Type B pancreatic cell (in vitro differentiated cells): ENCODE results near the gene RNF145. TPM values are rescaled to one million over a fixed set of nuclear protein-coding genes. Genes with fewer than 3 reads are reported as not detected.
A peak's percentile ranks its signal among the peaks of the same experiment; 100 is the strongest.

Experiments
- DNase-seq: peaks from one replicate; pipeline ENCODE4 v3.0.0; 2021; ENCODE audit warnings: mixed read lengths; ENCODE audit not compliant: unreplicated experiment; ENCODE audit errors: extremely low spot score
- H3K27ac Mint-ChIP-seq: 2 replicates; pipeline ENCODE4 v1.8.0; 2021; ENCODE audit warnings: mild to moderate bottlenecking, mixed read lengths
- H3K27me3 Mint-ChIP-seq: 2 replicates; pipeline ENCODE4 v1.8.0; 2021; ENCODE audit warnings: mixed read lengths
- H3K36me3 Mint-ChIP-seq: 2 replicates; pipeline ENCODE4 v1.8.0; 2021; ENCODE audit warnings: mixed read lengths
- H3K4me1 Mint-ChIP-seq: one replicate; pipeline ENCODE4 v1.8.0; 2021; ENCODE audit warnings: mixed read lengths; ENCODE audit not compliant: unreplicated experiment
- H3K4me3 Mint-ChIP-seq: 2 replicates; pipeline ENCODE4 v1.8.0; 2021; ENCODE audit warnings: mild to moderate bottlenecking, mixed read lengths
- H3K9me3 Mint-ChIP-seq: 2 replicates; pipeline ENCODE4 v1.8.0; 2021; ENCODE audit warnings: mixed read lengths
- CTCF ChIP-seq: fragments of 200-600 bp; sonication (generic); conservative IDR thresholded peaks from 2 replicates; pipeline ENCODE4 v1.5.0; 2021; ENCODE audit warnings: antibody characterized with exemption, mild to moderate bottlenecking
- total RNA-seq: library from RNA; stranded (reverse); gene quantifications from 2 replicates; pipeline ENCODE4 v1.2.1, GENCODE V29; 2021; ENCODE audit warnings: low replicate concordance

The RNF145 gene
- total RNA-seq, 1 donor from 2014 or later = 66.4 TPM

DNA sequence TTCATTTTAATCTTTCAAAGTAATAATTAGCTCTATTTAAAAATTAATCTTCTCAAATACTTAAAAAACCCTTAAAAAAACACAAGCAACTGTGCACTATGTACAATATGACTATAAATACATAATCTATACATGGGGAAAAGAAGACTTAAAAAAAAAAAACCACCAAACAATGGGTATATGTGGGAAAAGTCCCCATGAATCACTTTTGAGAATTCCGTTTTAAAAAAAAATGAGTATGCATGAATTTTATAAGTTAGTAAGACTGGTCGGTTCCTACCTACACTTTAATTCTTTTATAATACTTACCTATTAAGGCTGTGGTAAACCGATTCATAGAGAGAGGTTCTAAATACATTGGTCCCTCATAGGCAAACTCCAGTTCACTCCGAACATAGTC, 27.7 kb downstream of the RNF145 start:
- Mint-ChIP-seq H3K4me3 (no peak overlapping the region), H3K27me3 (no peaks in the 10 kb centered on the region), H3K27ac (no peak overlapping the region), H3K9me3 (no peaks in the 10 kb centered on the region), H3K4me1 (peaks cover 30% of the 10 kb centered on the region), H3K36me3 (peaks cover 27% of the 10 kb centered on the region)
- no peak for TF ChIP-seq CTCF
- no peak for DNase-seq

DNA sequence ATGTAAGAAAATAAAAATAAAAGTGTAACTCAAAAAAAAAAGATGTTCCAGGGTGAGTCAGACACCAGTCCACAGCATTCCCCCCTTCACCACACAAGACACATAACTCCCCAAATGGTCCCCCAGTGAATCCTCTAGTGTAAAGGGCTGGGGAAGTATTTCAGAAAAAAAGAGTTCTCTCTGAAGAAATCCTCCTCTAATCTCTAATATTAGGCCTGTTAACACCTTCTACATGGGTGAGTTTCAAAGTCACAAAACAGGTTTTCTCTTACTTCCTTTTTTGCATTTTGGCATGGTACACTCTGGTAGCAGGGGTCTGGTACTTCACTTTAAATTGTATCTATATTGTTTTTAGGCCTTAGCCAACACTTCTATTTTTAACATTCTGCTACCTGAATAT, 28.2 kb downstream of the RNF145 start:
- H3K27ac Mint-ChIP-seq = no peak overlapping the region
- peaks cover 29% of the 10 kb centered on the region for H3K4me1 Mint-ChIP-seq
- no peak for DNase-seq

GRCh38 chr5:159179529-159180305, 29.6 kb downstream of the RNF145 start:
- H3K9me3 Mint-ChIP-seq = no peaks in the 10 kb centered on the region
- peaks cover 33% of the 10 kb centered on the region for H3K36me3 Mint-ChIP-seq
- peaks cover 23% of the 10 kb centered on the region for H3K4me1 Mint-ChIP-seq
- TF ChIP-seq CTCF = no peak
- H3K27me3 Mint-ChIP-seq = no peaks in the 10 kb centered on the region
- DNase-seq = no peak
- no peak overlapping the region for H3K4me3 Mint-ChIP-seq
- H3K27ac Mint-ChIP-seq = no peak overlapping the region

More for the DNA sequence above, 28.2 kb downstream of the RNF145 start:
- Mint-ChIP-seq H3K27me3 (no peaks in the 10 kb centered on the region), H3K36me3 (peaks cover 29% of the 10 kb centered on the region), H3K9me3 (no peaks in the 10 kb centered on the region), H3K4me3 (no peak overlapping the region)
- TF ChIP-seq CTCF = no peak

DNA sequence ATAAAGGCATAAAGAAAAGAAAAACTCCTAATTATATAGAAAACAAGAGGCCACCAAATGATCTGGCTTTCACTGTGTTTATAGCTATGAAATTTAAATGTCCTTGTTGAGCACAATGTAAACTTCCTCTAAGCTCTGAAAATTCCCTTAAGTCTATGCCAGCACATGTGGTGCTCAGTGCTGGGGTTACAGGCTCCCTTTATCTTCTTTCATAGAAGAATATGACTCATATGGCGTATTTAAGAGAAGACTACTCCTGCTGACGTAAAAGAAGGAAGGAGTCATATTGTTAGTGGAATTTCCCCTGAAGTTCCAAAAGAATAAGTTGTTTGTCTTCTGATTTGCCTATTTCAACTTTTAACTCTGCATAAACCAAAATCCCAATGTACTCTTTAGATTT, 30.4 kb downstream of the RNF145 start:
- TF ChIP-seq CTCF = no peak
- Mint-ChIP-seq H3K27me3 (no peaks in the 10 kb centered on the region), H3K4me1 (peaks cover 22% of the 10 kb centered on the region), H3K4me3 (no peak overlapping the region), H3K27ac (peak overlapping the region; percentile 31), H3K36me3 (peaks cover 33% of the 10 kb centered on the region), H3K9me3 (no peaks in the 10 kb centered on the region)
- no peak for DNase-seq

GRCh38 chr5:159175547-159175946, 33.8 kb downstream of the RNF145 start:
- H3K27ac Mint-ChIP-seq = peak overlapping the region; percentile 52
- DNase-seq = no peak
- H3K9me3 Mint-ChIP-seq = no peaks in the 10 kb centered on the region
- no peak for TF ChIP-seq CTCF
- no peak overlapping the region for H3K4me3 Mint-ChIP-seq
- no peaks in the 10 kb centered on the region for H3K27me3 Mint-ChIP-seq
- H3K36me3 Mint-ChIP-seq = peaks cover 40% of the 10 kb centered on the region
- H3K4me1 Mint-ChIP-seq = peaks cover 18% of the 10 kb centered on the region
